ENCODE results near the gene CIB1.
A peak's percentile ranks its signal among the peaks of the same experiment; 100 is the strongest.

Gene CIB1

DNA sequence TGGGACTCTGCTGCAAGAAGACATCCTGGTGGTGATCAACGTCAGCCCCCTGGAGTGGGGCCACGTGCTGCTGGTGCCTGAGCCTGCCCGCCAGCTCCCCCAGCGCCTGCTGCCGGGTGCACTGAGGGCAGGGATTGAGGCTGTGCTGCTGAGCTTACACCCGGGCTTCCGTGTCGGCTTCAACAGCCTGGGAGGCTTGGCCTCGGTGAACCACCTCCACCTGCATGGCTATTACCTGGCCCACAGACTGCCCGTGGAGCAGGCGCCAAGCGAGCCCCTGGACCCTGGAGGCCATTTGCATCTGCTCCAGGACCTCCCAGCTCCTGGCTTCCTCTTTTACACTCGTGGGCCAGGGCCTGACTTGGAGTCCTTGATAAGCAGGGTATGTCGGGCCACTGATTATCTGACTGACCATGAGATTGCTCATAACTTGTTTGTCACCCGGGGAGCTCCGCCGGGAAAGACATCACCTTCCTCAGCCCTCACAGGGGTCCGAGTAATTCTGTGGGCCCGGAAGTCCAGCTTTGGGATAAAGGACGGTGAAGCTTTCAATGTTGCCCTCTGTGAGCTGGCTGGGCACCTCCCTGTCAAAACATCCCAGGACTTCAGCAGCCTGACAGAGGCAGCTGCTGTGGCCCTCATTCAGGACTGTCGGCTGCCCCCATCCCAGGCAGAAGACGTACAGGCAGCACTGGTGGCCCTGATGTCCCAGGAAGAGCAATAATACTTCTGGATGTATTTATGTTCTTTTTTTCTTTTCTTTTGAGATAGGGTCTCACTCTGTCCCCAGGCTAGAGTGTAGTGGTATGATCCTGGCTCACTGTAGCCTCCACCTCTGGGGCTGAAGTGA lies 7.8 kb upstream of the CIB1 start:
- DNase-seq (ENCODE audit: low read depth in 1 of 2, low spot score in 1 of 2), result no peak

DNA sequence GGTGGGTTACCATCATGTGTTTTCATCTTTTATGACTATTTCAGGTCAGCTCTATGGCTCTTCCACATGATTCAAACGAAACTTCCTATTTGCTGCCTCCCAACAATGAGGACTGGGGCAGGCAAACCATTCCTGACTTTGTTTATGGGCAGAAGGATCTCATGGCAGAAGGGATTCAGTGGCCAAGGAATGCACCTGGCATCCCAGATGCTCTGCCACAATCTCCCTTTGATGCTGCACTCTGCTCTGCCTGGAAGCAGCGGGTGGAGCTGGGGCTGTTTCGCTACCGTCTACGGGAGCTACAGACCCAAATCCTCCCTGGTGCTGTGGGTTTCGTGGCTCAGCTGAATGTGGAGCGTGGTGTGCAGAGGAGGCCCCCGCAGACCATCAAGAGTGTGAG lies 7.1 kb upstream of the CIB1 start:
- DNase-seq (ENCODE audit: low read depth in 1 of 2, low spot score in 1 of 2), result no peak

DNA sequence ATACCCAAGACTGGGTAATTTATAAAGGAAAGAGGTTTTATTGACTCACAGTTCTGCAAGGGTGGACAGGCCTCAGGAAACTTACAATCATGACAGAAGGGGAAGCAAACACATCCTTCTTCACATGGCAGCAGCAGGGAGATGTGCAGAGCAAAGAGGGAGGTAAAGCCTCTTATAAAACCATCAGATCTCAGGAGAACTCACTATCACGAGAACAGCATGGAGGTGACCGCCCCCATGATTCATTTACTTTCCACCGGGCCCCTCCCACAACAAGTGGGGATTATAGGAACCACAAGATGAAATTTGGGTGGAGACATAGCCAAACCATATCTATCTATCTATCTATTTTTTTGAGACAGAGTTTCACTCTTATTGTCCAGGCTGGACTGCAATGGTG lies 5.6 kb upstream of the CIB1 start:
- DNase-seq (ENCODE audit: low read depth in 1 of 2, low spot score in 1 of 2), result no peak

DNA sequence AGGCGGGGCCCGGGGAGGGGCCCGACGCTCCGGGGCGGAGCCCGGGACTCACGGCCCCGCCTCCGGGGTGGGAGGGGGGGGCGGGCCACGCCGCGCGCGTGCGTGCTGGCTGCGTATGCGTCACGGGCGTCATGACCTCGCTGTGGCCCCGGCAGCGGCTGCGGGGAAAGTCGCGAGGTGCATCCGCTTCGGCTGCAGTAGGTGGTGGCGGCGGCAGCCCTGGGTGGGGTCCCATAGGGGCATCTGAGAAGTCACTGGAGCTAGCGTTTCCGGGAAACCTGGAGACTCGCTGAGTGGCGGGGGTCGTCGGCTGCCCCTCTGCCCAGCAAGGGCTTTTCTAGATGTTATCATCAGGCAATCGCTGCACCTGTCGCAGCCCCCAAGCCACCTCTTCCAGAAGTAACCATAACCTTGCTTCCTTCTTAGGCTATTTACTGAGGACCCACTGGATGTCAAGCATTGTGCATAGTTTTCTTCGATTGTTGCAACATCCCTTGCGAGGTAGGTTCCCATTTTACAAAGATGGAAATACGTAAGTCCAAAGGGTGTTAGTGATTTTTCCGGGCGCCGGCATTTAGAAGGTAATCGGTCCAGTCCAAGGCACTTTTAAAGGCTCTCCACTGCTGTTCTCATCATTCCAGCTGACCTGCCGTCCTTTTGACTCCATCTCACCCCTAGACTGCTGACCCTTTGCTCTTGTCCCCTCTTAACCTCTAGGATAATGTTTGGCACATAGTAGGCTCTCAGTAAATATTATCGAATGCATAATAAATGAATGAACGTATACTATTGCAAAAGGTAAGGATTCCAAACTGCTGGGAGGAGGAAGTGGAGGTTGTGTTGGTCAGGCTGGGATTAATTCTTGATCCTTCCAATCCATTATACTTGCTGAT lies 601 bp upstream of the CIB1 start, which contains the start of gene GDPGP1:
GDPGP1 (plus strand) TSS at position 114 of the 893 bp plus-strand sequence. CDS start 6,700 bp downstream, outside the sequence.
- DNase-seq (ENCODE audit: low read depth in 1 of 2, low spot score in 1 of 2), result no peak

DNA sequence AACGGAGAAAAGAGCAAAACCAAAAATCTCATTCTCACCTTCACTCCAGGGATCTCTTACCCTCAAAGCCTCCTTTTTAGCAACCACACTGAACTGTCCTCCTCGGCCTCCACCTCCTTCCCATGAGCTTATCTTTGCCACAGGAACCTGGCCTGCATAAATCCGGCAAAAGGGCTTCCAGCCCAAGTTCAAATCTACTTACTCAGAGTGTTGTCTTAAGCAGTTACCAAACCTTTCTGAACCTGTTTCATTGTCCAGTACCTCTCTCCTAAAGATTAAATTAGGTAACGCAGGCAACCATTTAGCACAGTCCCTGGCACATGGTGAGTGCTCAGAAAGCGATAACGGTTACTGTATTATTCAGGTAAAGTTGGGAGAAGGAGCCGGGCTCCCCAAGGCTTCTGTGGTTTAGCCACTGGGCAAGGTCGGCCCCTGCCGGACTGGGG lies 777 bp downstream of the CIB1 start:
- DNase-seq (ENCODE audit: low read depth in 1 of 2, low spot score in 1 of 2), result no peak

DNA sequence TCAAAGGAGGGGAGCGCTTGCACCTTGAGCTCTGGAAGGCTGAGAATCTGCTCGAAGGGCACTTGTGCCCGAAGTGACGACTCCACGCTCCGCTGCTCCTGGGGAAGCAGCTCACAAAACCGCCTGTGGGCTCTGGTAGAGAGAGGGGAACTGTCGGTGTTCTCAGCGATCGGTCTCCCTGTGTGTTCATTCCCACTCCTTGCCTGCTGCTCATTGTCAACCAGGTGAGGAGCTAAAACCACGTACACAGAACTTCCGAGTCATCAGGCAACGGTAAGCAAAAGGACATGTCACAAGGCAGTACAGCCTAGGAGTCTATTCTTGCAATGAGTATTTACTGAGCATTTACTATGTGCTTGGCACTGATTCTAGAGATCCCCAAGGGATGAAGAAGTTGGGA lies 1.5 kb downstream of the CIB1 start:
- no peak for DNase-seq (ENCODE audit: low read depth in 1 of 2, low spot score in 1 of 2)

DNA sequence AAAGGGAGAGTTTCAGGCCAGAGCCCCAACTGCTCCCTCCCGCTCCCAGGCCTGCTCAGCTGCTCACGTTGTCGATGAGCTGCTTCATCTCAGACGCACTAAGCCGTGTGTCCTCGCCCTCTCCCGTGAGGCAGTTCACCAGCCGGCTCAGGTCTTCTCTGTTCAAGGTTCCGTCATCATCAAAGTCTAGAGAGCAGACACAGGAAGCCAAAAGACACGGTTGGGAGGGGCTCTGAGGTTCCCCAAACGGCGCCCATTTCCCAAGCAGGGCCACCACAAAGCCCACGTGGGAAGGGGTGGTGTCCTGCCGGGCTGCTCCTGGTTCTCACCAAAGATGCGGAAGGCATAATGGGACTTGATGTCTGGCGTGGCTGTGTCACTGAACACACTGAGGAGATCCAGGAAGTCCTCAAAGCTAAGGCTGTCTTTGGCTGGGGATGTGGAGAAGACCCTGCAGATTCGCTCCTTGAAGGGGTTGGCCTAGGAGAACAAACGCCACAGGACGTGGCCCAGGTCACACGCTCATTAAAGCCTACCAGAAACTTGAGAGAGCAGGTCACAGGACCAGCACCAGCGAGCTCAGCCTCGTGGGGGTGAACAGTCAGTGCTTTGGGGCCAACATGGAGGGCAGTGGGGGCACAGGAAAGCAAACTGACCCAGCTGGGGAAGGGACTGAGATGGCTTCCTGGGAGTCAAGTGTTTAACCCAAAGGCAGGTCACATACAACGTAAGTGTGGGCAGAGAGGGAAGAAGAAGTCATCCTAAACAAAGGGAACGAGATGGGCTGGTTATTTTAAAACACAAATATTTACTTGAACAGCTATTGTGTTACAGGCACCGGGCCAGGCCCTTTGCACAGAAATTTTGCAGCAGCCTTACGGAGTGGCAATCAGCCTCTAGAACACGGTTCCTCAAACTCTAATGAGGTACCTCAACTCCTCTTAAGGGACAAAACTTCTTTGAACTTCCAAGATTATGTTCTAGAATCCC lies 2.4 kb downstream of the CIB1 start:
- DNase-seq (ENCODE audit: low read depth in 1 of 2, low spot score in 1 of 2), result peak; percentile 34 to 69

DNA sequence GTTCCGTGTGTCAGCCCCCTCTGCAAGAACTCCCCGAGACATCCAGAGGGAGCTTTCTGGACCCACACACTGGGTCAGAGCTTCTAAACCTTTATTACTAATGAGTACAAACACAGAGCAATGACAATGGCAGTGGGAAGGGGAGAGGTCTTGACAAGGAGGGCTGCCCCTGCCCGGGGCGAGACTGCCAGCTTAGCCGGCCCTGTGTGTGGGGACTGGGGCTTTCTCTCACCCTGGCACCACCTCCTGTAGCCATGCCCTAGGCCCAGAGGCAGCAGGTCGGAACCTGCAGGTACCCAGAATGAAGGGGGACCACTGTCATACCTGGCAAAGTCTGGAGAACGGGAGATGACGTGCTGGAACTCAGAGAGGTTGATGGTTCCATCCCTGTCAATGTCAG lies 3.1 kb downstream of the CIB1 start:
- no peak for DNase-seq (ENCODE audit: low read depth in 1 of 2, low spot score in 1 of 2)

DNA sequence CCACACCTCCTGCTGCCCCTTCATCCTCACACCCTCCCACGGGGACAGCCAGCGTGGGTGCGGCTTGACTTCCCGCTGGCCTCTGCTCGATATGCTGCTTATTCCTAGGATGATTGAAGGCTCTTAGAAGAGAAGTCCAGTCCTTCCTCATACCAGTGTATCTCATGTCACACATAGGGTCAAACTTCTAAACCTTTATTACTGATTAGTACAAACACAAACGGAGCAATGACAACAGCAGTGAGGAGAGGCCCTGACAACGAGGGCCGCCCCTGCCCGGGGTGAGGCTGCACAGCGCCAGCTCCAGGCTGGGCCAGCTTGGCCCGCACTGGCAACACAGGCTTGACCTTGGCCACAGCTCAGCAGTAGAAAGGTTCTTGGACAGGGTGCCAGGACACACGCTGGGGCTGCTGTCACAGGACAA lies 3.7 kb downstream of the CIB1 start:
- DNase-seq (ENCODE audit: low read depth in 1 of 2, low spot score in 1 of 2), result no peak

DNA sequence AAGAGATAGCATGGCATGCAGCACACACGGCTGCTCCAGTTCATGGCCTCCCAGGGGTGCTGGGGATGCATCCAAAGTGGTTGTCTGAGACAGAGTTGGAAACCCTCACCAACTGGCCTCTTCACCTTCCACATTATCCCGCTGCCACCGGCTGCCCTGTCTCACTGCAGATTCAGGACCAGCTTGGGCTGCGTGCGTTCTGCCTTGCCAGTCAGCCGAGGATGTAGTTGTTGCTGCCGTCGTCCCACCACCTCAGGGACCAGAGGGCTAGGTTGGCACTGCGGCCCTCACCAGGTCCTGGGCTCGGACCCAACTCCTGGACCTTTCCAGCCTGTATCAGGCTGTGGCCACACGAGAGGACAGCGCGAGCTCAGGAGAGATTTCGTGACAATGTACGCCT lies 4.8 kb downstream of the CIB1 start:
- no peak for DNase-seq (ENCODE audit: low read depth in 1 of 2, low spot score in 1 of 2)

DNA sequence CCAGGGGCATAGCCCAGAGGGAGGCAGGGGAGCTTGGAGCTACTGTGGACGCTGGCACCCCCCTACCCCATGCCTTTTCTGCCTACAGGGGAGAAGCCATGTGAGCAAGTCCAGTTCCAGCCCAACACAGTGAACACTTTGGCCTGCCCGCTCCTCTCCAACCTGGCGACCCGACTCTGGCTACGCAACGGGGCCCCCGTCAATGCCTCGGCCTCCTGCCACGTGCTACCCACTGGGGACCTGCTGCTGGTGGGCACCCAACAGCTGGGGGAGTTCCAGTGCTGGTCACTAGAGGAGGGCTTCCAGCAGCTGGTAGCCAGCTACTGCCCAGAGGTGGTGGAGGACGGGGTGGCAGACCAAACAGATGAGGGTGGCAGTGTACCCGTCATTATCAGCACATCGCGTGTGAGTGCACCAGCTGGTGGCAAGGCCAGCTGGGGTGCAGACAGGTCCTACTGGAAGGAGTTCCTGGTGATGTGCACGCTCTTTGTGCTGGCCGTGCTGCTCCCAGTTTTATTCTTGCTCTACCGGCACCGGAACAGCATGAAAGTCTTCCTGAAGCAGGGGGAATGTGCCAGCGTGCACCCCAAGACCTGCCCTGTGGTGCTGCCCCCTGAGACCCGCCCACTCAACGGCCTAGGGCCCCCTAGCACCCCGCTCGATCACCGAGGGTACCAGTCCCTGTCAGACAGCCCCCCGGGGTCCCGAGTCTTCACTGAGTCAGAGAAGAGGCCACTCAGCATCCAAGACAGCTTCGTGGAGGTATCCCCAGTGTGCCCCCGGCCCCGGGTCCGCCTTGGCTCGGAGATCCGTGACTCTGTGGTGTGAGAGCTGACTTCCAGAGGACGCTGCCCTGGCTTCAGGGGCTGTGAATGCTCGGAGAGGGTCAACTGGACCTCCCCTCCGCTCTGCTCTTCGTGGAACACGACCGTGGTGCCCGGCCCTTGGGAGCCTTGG lies 5.6 kb downstream of the CIB1 start:
- no peak for DNase-seq (ENCODE audit: low read depth in 1 of 2, low spot score in 1 of 2)

DNA sequence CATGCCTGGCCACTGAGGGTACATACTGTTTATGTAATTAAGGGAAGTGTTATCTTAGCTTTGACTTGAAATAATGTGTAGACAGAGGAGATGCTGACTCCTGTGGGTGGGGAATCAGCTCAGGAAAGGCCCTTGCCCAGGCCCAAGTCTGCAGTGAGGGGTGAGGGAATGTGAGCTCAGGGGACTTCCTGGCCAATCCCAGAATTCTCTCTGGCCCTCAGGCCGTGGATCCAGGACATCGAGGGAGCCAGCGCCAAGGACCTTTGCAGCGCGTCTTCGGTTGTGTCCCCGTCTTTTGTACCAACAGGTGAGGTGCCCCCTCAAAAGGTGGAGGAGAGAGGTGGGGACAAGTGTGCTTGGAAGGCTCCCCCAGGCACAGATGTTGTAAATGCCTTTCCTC lies 6.4 kb downstream of the CIB1 start:
- no peak for DNase-seq (ENCODE audit: low read depth in 1 of 2, low spot score in 1 of 2)

DNA sequence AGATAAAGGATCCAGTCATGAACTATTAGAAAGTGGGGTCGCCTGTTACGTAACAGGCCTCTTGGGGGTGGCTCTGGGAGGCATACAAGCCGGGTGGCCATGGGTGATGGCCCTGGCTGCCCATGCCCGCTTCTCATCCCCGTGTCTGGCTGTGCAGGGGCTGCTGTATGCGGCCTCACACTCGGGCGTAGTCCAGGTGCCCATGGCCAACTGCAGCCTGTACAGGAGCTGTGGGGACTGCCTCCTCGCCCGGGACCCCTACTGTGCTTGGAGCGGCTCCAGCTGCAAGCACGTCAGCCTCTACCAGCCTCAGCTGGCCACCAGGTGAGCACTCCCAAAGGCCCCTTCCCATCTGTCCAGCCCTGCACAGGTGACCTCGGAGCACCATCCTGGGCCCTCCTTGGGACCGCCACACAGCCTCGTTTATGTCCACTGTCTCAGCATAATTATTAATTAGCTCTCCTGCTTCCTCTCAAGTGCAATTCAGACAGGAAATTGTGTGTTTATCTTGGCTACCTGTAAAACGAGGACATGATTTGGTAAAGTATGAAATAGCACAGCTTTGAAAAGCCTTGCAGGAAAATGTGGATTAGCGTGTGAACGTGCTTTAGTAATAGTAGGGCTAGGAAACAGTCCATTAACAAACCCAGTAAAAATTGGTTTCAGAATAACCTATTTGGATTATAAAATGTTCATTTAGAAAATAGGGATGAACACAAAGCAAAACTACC lies 8.1 kb downstream of the CIB1 start:
- no peak for DNase-seq (ENCODE audit: low read depth in 1 of 2, low spot score in 1 of 2)

DNA sequence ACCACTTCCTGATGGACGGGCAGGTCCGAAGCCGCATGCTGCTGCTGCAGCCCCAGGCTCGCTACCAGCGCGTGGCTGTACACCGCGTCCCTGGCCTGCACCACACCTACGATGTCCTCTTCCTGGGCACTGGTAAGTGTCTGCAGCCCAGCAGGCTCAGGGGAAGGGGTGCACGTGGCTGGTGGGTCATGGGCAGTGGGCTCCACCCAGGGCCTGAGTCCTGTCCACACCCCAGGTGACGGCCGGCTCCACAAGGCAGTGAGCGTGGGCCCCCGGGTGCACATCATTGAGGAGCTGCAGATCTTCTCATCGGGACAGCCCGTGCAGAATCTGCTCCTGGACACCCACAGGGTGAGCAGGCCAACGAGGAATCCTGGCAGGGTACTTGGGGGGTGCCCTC lies 8.7 kb downstream of the CIB1 start:
- no peak for DNase-seq (ENCODE audit: low read depth in 1 of 2, low spot score in 1 of 2)

DNA sequence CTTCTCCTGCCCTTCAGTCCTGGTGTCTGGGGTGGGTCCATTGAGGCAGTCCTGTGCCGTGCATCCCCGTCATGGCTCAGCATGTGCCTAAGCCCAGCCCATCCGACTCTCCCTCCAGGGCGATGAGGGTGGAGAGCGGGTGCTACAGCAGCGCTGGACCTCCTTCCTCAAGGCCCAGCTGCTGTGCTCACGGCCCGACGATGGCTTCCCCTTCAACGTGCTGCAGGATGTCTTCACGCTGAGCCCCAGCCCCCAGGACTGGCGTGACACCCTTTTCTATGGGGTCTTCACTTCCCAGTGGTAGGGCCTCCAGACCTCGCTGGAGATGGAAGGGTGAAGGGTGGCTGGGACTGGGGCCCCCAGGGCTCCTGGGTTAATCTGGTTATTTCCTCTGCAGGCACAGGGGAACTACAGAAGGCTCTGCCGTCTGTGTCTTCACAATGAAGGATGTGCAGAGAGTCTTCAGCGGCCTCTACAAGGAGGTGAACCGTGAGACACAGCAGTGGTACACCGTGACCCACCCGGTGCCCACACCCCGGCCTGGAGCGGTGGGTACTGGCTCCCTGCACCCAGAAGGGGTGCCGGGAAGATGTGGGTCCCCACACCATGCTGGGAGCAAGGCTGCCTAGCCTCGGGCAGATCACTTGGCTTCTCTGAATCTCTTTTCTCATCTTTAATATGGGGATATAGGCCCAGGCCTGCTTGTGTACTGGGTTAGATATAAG lies 10.1 kb downstream of the CIB1 start:
- no peak for DNase-seq (ENCODE audit: low read depth in 1 of 2, low spot score in 1 of 2)

DNA sequence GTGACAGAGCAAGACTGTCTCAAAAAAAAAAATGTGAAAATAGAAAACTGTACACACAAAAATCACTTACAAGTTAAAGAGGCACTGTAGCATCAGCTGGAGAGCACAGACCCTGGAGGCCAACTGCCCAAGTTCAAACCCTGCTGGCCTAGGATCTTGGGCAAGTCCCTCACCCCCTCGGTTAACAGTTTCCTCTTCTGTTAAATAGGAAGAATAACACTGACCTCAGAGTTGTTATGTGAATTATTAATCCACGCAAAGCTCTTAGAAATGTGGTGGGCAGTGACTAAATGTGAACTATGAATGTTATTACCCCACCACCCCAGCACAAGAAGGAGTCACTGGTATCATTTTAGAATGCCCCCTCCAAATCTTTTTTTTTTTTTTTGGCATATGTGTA lies 11.2 kb downstream of the CIB1 start:
- DNase-seq (ENCODE audit: low read depth in 1 of 2, low spot score in 1 of 2), result no peak

DNA sequence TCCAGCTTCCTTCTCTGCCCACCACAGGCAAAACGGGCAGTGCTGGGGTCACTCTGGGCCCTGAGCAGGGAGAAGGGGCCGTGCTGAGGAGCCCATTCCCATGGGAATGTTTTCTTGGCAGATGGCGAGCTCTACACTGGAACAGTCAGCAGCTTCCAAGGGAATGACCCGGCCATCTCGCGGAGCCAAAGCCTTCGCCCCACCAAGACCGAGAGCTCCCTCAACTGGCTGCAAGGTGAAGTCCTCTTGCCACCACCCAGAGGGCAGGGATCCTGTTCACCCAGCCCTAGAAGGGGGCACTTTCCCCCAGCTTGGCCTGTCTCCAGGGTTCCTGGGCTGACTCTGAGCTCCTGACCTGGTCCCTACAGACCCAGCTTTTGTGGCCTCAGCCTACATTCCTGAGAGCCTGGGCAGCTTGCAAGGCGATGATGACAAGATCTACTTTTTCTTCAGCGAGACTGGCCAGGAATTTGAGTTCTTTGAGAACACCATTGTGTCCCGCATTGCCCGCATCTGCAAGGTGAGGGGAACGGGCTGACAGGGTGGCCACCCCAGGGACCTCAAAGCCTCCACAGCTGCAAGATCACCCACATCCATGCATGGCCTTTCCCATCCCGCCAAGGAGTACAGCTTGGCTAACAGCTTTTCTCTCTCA lies 12.4 kb downstream of the CIB1 start:
- DNase-seq (ENCODE audit: low read depth in 1 of 2, low spot score in 1 of 2), result no peak
